CD8-positive, alpha-beta memory T cell (primary cell): ENCODE data around the gene NIN. TPM values are rescaled to one million over a fixed set of nuclear protein-coding genes. Genes with fewer than 3 reads are reported as not detected.

Experiments used
- CTCF ChIA-PET: fragments of 350-600 bp; sonication (Branson Sonifier 250); formaldehyde crosslinking; loops from one replicate; lab custom pipeline; 2021; ENCODE audit warnings: antibody characterized with exemption; lab: Charles Lee
- POLR2A ChIA-PET: fragments of 350-600 bp; sonication (Branson Sonifier 250); formaldehyde crosslinking; loops from one replicate; lab custom pipeline; 2021; ENCODE audit warnings: antibody characterized with exemption; lab: Charles Lee
- DNase-seq, 5 donors: peaks; one replicate each; pipeline versions ENCODE4 v3.0.0 to v3.0.0-alpha.2; 2020 to 2022; ENCODE audit warnings: mixed read lengths in 1 of 5
- H3K27ac ChIP-seq: one replicate; pipeline ENCODE4 v1.7.0; 2013; ENCODE audit warnings: low read depth, mild to moderate bottlenecking, low read length, moderate library complexity
- H3K27me3 ChIP-seq: 2 replicates; pipeline ENCODE4 v1.7.0; 2013; ENCODE audit warnings: low read length, mild to moderate bottlenecking; ENCODE audit not compliant: insufficient read depth, poor library complexity, severe bottlenecking
- H3K36me3 ChIP-seq: 2 replicates; pipeline ENCODE4 v1.7.0; 2013; ENCODE audit warnings: mild to moderate bottlenecking, low read length, moderate library complexity; ENCODE audit not compliant: insufficient read depth
- H3K4me1 ChIP-seq: 2 replicates; pipeline ENCODE4 v1.7.0; 2013; ENCODE audit warnings: mild to moderate bottlenecking, low read length, moderate library complexity; ENCODE audit not compliant: insufficient read depth
- H3K4me3 ChIP-seq: 2 replicates; pipeline ENCODE4 v1.7.0; 2013; ENCODE audit warnings: mild to moderate bottlenecking, low read length
- H3K9me3 ChIP-seq: 2 replicates; pipeline ENCODE4 v1.7.0; 2013; ENCODE audit warnings: mild to moderate bottlenecking, low read length
- H3K27ac Mint-ChIP-seq, 8 donors: one replicate each; pipeline ENCODE4 v1.8.0; 2020 to 2021; ENCODE audit warnings: mixed read lengths in 8 of 8, mild to moderate bottlenecking in 6 of 8, inconsistent platforms in 3 of 8, moderate library complexity in 3 of 8
- H3K27me3 Mint-ChIP-seq, 2 donors: one replicate each; pipeline ENCODE4 v1.8.0; 2020 to 2021; ENCODE audit warnings: mixed read lengths in 2 of 2, mild to moderate bottlenecking in 1 of 2, moderate library complexity in 1 of 2
- H3K36me3 Mint-ChIP-seq, 3 donors: one replicate each; pipeline ENCODE4 v1.8.0; 2020 to 2021; ENCODE audit warnings: mixed read lengths in 3 of 3, inconsistent platforms in 1 of 3, mild to moderate bottlenecking in 1 of 3
- H3K4me1 Mint-ChIP-seq, 3 donors: one replicate each; pipeline ENCODE4 v1.8.0; 2020 to 2021; ENCODE audit warnings: mixed read lengths in 3 of 3, inconsistent platforms in 1 of 3, mild to moderate bottlenecking in 1 of 3
- H3K4me3 Mint-ChIP-seq, 7 donors: one replicate each; pipeline ENCODE4 v1.8.0; 2020 to 2021; ENCODE audit warnings: mixed read lengths in 7 of 7, mild to moderate bottlenecking in 6 of 7, moderate library complexity in 4 of 7, inconsistent platforms in 2 of 7
- H3K9me3 Mint-ChIP-seq, 5 donors: one replicate each; pipeline ENCODE4 v1.8.0; 2020 to 2022; ENCODE audit warnings: mixed read lengths in 5 of 5, mild to moderate bottlenecking in 3 of 5, moderate library complexity in 2 of 5, inconsistent platforms in 1 of 5
- polyA plus RNA-seq: library from polyadenylated mRNA; unstranded; fragments of 300-500 nt; fragmentation: Illumina TruSeq; gene quantifications from one replicate; pipeline ENCODE4 v1.2.3, GENCODE V29; 2021
- total RNA-seq, 2 experiments: library from RNA; stranded (reverse); gene quantifications; one replicate each; pipeline ENCODE4 v1.2.3, GENCODE V29; 2021

Gene NIN, protein sequence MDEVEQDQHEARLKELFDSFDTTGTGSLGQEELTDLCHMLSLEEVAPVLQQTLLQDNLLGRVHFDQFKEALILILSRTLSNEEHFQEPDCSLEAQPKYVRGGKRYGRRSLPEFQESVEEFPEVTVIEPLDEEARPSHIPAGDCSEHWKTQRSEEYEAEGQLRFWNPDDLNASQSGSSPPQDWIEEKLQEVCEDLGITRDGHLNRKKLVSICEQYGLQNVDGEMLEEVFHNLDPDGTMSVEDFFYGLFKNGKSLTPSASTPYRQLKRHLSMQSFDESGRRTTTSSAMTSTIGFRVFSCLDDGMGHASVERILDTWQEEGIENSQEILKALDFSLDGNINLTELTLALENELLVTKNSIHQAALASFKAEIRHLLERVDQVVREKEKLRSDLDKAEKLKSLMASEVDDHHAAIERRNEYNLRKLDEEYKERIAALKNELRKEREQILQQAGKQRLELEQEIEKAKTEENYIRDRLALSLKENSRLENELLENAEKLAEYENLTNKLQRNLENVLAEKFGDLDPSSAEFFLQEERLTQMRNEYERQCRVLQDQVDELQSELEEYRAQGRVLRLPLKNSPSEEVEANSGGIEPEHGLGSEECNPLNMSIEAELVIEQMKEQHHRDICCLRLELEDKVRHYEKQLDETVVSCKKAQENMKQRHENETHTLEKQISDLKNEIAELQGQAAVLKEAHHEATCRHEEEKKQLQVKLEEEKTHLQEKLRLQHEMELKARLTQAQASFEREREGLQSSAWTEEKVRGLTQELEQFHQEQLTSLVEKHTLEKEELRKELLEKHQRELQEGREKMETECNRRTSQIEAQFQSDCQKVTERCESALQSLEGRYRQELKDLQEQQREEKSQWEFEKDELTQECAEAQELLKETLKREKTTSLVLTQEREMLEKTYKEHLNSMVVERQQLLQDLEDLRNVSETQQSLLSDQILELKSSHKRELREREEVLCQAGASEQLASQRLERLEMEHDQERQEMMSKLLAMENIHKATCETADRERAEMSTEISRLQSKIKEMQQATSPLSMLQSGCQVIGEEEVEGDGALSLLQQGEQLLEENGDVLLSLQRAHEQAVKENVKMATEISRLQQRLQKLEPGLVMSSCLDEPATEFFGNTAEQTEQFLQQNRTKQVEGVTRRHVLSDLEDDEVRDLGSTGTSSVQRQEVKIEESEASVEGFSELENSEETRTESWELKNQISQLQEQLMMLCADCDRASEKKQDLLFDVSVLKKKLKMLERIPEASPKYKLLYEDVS (N-terminal part only)
- total RNA-seq: 10 to 100 TPM; 73.8 to 77.8 TPM
- 64.3 TPM for polyA plus RNA-seq

DNA sequence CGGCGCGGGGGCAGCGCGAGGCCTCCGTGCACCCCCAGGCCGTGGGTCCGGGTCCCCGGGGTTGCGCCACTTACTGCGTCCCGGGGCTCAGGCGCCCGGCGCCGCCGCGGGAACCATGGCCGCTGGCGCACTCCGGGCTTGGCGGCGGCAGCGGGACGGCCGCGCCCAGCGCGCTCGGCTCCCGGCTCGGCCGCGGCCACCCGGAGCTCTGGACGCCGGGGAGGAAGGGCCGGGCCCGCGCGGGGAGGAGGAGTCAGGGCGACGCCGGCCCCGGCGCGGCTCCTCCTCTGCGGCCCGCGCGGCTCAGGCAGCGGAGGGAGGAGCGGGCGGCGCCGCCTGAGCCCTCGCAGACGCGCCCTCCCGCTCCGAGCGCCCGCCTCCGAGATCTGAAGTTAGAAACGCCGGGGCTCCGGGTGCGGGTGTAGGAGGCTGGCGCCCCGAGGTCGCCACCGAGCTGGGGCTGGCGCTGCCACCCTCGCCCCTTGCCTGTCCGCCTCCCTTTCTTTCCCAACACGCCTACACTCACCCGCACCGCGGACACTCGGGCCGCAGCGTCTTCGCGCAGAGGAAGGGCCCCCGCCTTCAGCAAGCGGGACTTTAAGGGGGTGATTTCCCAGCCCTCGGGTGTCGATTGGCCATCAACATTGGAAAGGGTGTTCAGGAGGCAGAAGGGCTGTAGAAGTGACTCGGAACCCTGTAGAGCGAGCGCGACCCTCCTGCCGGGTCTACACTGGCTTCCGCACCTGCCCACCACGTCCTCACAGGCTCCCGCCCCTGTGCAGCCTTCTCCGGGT, at the start of gene NIN:
TSS of gene NIN (minus strand) at position 231 of the 794 bp plus-strand sequence. CDS start 9,106 bp downstream, outside the sequence.
- H3K4me3 ChIP-seq: peak within 1 kb of the TSS; percentile 69
- CTCF ChIA-PET: interaction anchor here (1.4 to 6.6 kb wide), 6 partner anchors 10 to 54 kb away, joined by 4 to 49 read pairs (median 10); no protein-coding TSS in a partner anchor

DNA sequence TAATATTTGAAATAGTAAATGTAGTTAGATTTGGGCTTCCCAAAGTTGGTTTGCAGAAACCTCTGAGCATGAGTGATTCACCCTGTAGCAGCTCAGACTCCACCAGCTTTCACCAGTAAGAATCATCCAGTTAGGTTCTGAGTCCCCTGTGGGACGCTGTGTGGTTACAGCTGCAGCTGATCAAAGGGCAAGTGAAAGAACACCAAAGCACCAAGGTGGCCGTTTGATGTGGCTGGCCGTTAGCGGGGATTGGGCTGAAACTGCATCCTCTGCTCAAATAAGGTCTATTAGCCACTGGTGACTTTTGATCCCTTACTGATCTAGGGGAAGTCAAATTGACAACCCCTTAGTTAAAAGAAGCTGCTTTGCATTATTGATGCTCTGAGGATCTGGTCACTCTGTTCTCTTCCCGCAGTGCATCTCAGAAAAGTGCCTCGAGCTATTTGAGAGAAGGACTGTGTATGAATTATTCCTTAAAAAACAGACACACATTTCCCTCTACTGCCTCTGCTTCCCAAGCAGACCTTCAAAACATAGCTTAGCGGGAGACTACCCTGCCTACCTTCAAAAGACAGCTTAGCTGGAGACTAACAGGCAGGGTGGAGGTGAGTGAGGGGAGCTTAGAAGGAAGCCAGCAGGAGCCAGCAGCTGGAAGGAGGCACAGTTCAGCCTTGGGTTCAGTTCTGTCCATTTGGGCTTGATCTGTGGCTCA, 44.6 kb upstream of the NIN start:
- H3K36me3 Mint-ChIP-seq: no peaks in the 10 kb centered on the region
- Histone ChIP-seq H3K27ac (no peak overlapping the region), H3K4me1 (peaks cover 15% of the 10 kb centered on the region), H3K4me3 (no peak overlapping the region), H3K9me3 (no peaks in the 10 kb centered on the region), H3K36me3 (no peaks in the 10 kb centered on the region), H3K27me3 (peaks cover 24% of the 10 kb centered on the region)
- H3K4me3 Mint-ChIP-seq: peak overlapping the region in 6 of 7 donors; percentile 5 to 61 (median 34)
- H3K9me3 Mint-ChIP-seq: no peaks in the 10 kb centered on the region
- no peak overlapping the region for H3K27ac Mint-ChIP-seq
- CTCF ChIA-PET: interaction anchor here (1.5 to 1.9 kb wide), 2 partner anchors 15 to 275 kb away, joined by 3 to 11 read pairs; no protein-coding TSS in a partner anchor
- peaks cover 24 to 38% (median 26%) of the 10 kb centered on the region in 3 donors for H3K4me1 Mint-ChIP-seq
- POLR2A ChIA-PET: interaction anchor here (1.4 kb wide), 1 partner anchor 15 kb away, joined by 3 read pairs; no protein-coding TSS in a partner anchor
- DNase-seq: peak; percentile 14 to 72 (median 50)
- peaks cover 37 to 38% of the 10 kb centered on the region in 2 donors for H3K27me3 Mint-ChIP-seq

More for the DNA sequence above, at the start of gene NIN:
- POLR2A ChIA-PET: interaction anchor here (0.6 to 4.0 kb wide), 8 partner anchors 9 to 53 kb away, joined by 3 to 38 read pairs (median 4); no protein-coding TSS in a partner anchor
- Histone ChIP-seq H3K9me3 (no peaks in the 10 kb centered on the region), H3K36me3 (no peaks in the 10 kb centered on the region), H3K27ac (peak within 1 kb of the TSS; percentile 76), H3K4me1 (peaks cover 58% of the 10 kb centered on the region), H3K27me3 (no peaks in the 10 kb centered on the region)
- Mint-ChIP-seq H3K27me3 (no peaks in the 10 kb centered on the region), H3K36me3 (peaks cover 0 to 31% (median 0%) of the 10 kb centered on the region in 3 donors), H3K4me3 (peak within 1 kb of the TSS; percentile 94 to 99 (median 97)), H3K9me3 (peaks cover 0 to 2% (median 0%) of the 10 kb centered on the region in 5 donors), H3K27ac (peak within 1 kb of the TSS; percentile 92 to 99 (median 97)), H3K4me1 (peaks cover 49 to 70% (median 65%) of the 10 kb centered on the region in 3 donors)
- DNase-seq: peak; percentile 65 to 82 (median 72)

DNA sequence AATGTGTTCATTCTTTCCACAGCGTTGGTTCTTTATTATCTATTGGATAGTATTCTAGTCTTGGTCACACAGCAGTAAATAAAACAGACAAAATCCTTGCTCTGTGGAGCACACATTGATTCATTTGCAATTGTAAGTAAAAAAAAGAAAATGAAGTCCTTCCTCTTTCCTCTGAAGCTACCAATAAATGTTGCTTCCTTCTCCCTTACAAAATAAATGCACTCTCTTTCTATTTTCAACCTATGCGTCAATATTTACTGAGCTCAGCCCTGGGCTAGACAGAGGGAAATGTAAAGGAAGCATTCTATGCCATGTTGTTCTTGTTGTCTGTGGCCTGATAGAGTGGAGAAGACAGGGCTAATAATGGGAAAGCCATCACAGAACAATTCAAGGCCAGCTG, 43.8 kb upstream of the NIN start:
- Histone ChIP-seq H3K27ac (no peak overlapping the region), H3K4me1 (peaks cover 15% of the 10 kb centered on the region), H3K27me3 (peaks cover 29% of the 10 kb centered on the region), H3K36me3 (no peaks in the 10 kb centered on the region), H3K4me3 (no peak overlapping the region), H3K9me3 (no peaks in the 10 kb centered on the region)
- CTCF ChIA-PET: interaction anchor here (1.5 to 1.9 kb wide), 2 partner anchors 14 to 274 kb away, joined by 3 to 11 read pairs; no protein-coding TSS in a partner anchor
- DNase-seq: no peak
- POLR2A ChIA-PET: interaction anchor here (1.4 kb wide), 1 partner anchor 14 kb away, joined by 3 read pairs; no protein-coding TSS in a partner anchor
- Mint-ChIP-seq H3K36me3 (no peaks in the 10 kb centered on the region), H3K27ac (peak overlapping the region in 1 of 8 donors; percentile 34), H3K4me1 (peaks cover 24 to 38% (median 26%) of the 10 kb centered on the region in 3 donors), H3K9me3 (no peaks in the 10 kb centered on the region), H3K4me3 (peak overlapping the region in 5 of 7 donors; percentile 5 to 45 (median 32)), H3K27me3 (peaks cover 41 to 45% of the 10 kb centered on the region in 2 donors)

DNA sequence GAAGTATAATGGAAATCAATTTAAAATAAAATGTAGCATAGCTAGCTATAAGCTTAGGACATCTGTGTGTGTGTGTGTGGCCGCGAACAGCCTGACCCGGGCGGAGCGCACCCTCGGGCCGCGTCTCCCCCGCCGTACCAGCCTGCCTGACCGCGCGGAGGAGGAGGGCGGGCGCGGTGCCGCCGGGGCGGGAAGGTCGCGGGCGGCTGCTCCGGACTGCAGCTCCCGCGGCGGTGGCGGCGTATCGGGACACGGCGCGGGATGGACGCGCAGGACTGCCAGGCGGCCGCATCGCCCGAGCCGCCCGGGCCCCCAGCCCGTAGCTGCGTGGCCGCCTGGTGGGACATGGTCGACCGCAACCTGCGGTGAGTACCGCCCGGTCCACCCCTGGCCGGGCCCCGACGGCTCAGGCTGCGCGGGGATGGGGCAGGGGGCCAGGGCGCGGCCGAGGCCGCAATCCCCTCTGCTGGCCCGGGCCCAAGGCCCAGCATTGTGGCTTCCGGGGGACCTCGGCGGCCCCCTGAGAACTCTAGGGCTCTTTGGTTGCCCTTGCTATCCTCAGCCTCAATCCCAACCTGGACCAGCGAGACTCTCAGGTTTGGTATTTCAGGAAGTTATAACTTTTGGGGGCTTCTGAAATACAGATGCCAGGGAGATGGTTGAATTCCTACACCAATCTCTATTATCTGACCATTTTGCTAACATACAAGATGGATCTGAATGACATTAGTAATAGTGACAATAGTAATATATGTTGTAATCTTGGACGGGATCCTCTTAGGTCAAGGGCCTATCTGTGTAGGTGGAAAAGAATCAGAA, 41.2 kb upstream of the NIN start, which contains the start of gene ABHD12B:
TSS of gene ABHD12B (plus strand) at position 140 of the 819 bp plus-strand sequence. CDS start at position 262, 122 bp downstream.
- Histone ChIP-seq H3K27me3 (peaks cover 29% of the 10 kb centered on the region), H3K27ac (no peak within 1 kb of the TSS), H3K9me3 (no peaks in the 10 kb centered on the region), H3K4me3 (no peak within 1 kb of the TSS), H3K4me1 (peaks cover 15% of the 10 kb centered on the region), H3K36me3 (no peaks in the 10 kb centered on the region)
- peak in 1 of 5 donors; percentile 5 for DNase-seq
- ChIA-PET CTCF (interaction anchor here (1.2 to 1.3 kb wide), 2 partner anchors 12 to 94 kb away, joined by 3 to 5 read pairs; no protein-coding TSS in a partner anchor), POLR2A (no interaction called here)
- no peaks in the 10 kb centered on the region for H3K36me3 Mint-ChIP-seq
- H3K9me3 Mint-ChIP-seq: no peaks in the 10 kb centered on the region
- H3K4me1 Mint-ChIP-seq: peaks cover 24 to 38% (median 26%) of the 10 kb centered on the region in 3 donors
- peak within 1 kb of the TSS in 2 of 8 donors; percentile 23 to 34 for H3K27ac Mint-ChIP-seq
- peaks cover 57 to 65% of the 10 kb centered on the region in 2 donors for H3K27me3 Mint-ChIP-seq
- H3K4me3 Mint-ChIP-seq: peak within 1 kb of the TSS in 3 of 7 donors; percentile 8 to 35 (median 8)

DNA sequence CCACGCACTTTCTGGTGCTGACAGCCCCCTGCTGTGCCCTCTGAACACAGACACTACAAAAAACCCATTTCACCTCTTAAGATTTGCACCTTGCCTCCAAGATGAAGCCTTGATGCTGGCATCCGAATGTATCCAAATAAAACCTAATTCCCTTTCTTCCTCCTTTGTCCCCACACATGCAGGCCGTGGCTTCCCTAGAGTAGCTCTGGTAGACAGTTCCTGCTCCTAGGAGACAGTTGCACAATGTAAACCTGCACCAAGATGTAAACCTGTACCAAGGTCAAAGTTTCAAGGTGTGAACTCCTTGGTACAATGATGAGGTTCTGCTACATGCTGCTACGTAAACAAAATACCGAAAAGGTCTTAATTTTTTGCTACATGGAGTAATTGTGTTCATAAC, 40.3 kb upstream of the NIN start:
- POLR2A ChIA-PET: interaction anchor here (0.7 kb wide), 1 partner anchor 11 kb away, joined by 4 read pairs; no protein-coding TSS in a partner anchor
- Mint-ChIP-seq H3K4me3 (peak overlapping the region in 3 of 7 donors; percentile 8 to 35 (median 8)), H3K9me3 (no peaks in the 10 kb centered on the region), H3K36me3 (no peaks in the 10 kb centered on the region), H3K4me1 (peaks cover 22 to 38% (median 25%) of the 10 kb centered on the region in 3 donors), H3K27me3 (peaks cover 57 to 73% of the 10 kb centered on the region in 2 donors), H3K27ac (peak overlapping the region in 1 of 8 donors; percentile 34)
- H3K4me3 ChIP-seq: no peak overlapping the region
- no peak for DNase-seq
- CTCF ChIA-PET: interaction anchor here (1.2 to 1.3 kb wide), 2 partner anchors 11 to 93 kb away, joined by 3 to 5 read pairs; no protein-coding TSS in a partner anchor
- H3K27me3 ChIP-seq: peaks cover 29% of the 10 kb centered on the region
- H3K36me3 ChIP-seq: no peaks in the 10 kb centered on the region
- H3K4me1 ChIP-seq: peaks cover 15% of the 10 kb centered on the region
- no peak overlapping the region for H3K27ac ChIP-seq
- no peaks in the 10 kb centered on the region for H3K9me3 ChIP-seq
